ENCODE measurements around the gene SUMO2. TPM values are rescaled to one million over a fixed set of nuclear protein-coding genes. Genes with fewer than 3 reads are reported as not detected.

Gene SUMO2
- total RNA-seq, 2 experiments from 2014 or later = 286 to 628 TPM

GRCh38 chr17:75124041-75124818, 58.5 kb downstream of the SUMO2 start:
- H2AFZ ChIP-seq (ENCODE audit: low read length) = no peak overlapping the region
- BruUV-seq (replicated peaks) = no TSS peak
- DNase-seq (ENCODE audit: low spot score) = no peak

GRCh38 chr17:75118307-75118706, 64.5 kb downstream of the SUMO2 start:
- no TSS peak for BruUV-seq (replicated peaks)
- Histone ChIP-seq H3K9me2 (ENCODE audit: insufficient read depth, low read length) (no peaks in the 10 kb centered on the region), H3K36me3 (ENCODE audit: insufficient read depth, low read length) (peaks cover 8% of the 10 kb centered on the region; the same call in 1 of the 2 replicates), H3K4me3 (ENCODE audit: low read depth, low read length, poor library complexity, severe bottlenecking) (no peak overlapping the region), H3K9me3 (ENCODE audit: low read length) (no peaks in the 10 kb centered on the region), H4K20me1 (ENCODE audit: insufficient read depth, low read length) (no peaks in the 10 kb centered on the region), H3K4me2 (ENCODE audit: low read length) (no peak overlapping the region), H3K4me1 (ENCODE audit: insufficient read depth, low read length, poor library complexity, severe bottlenecking) (peaks cover 34% of the 10 kb centered on the region), H2AFZ (ENCODE audit: low read length) (no peak overlapping the region), H3K27ac (ENCODE audit: low read depth, low read length, poor library complexity, severe bottlenecking) (no peak overlapping the region), H3K79me2 (ENCODE audit: insufficient read depth, low read depth, low read length) (peaks cover 5% of the 10 kb centered on the region; the same call in 1 of the 2 replicates)
- POLR2A ChIA-PET = interaction anchor here (0.7 to 1.0 kb wide), 2 partner anchors 62 to 221 kb away, joined by 4 read pairs; no protein-coding TSS in a partner anchor
- DNase-seq (ENCODE audit: low spot score) = no peak
- CTCF ChIA-PET (ENCODE audit: unreplicated experiment) = no interaction called here
- no peak for TF ChIP-seq CTCF (conservative IDR thresholded peaks at IDR 0.05; ENCODE audit: low read length)
- no peak for TF ChIP-seq EZH2phosphoT487 (IDR thresholded peaks at IDR 0.05; ENCODE audit: borderline replicate concordance, low read depth, low read length)
- intact Hi-C loops (cut with micrococcal nuclease; ENCODE audit: unreplicated experiment) = no loop called here

More at GRCh38 chr17:75124041-75124818, 58.5 kb downstream of the SUMO2 start:
- no peaks in the 10 kb centered on the region for H3K79me2 ChIP-seq (ENCODE audit: insufficient read depth, low read depth, low read length)
- H3K4me2 ChIP-seq (ENCODE audit: low read length) = no peak overlapping the region
- TF ChIP-seq EZH2phosphoT487 (IDR thresholded peaks at IDR 0.05; ENCODE audit: borderline replicate concordance, low read depth, low read length) = no peak
- TF ChIP-seq CTCF (conservative IDR thresholded peaks at IDR 0.05; ENCODE audit: low read length) = no peak
- H3K9me2 ChIP-seq (ENCODE audit: insufficient read depth, low read length) = no peaks in the 10 kb centered on the region
- no peaks in the 10 kb centered on the region for H4K20me1 ChIP-seq (ENCODE audit: insufficient read depth, low read length)
- H3K4me1 ChIP-seq (ENCODE audit: insufficient read depth, low read length, poor library complexity, severe bottlenecking) = peaks cover 8% of the 10 kb centered on the region
- intact Hi-C loops (cut with micrococcal nuclease; ENCODE audit: unreplicated experiment) = no loop called here
- no peak overlapping the region for H3K4me3 ChIP-seq (ENCODE audit: low read depth, low read length, poor library complexity, severe bottlenecking)
- H3K27ac ChIP-seq (ENCODE audit: low read depth, low read length, poor library complexity, severe bottlenecking) = no peak overlapping the region
- no peaks in the 10 kb centered on the region for H3K9me3 ChIP-seq (ENCODE audit: low read length)
- ChIA-PET POLR2A (interaction anchor here (0.8 kb wide), 1 partner anchor 14 kb away, joined by 4 read pairs; the partner anchor contains the start of gene ARMC7), CTCF (ENCODE audit: unreplicated experiment) (interaction anchor here (1.2 kb wide), 1 partner anchor 10 kb away, joined by 3 read pairs; no protein-coding TSS in a partner anchor)
- H3K36me3 ChIP-seq (ENCODE audit: insufficient read depth, low read length) = peaks cover 9% of the 10 kb centered on the region; the same call in 1 of the 2 replicates

GRCh38 chr17:75116737-75117136, 66.0 kb downstream of the SUMO2 start:
- H3K4me3 ChIP-seq (ENCODE audit: low read depth, low read length, poor library complexity, severe bottlenecking) = no peak overlapping the region
- no peak overlapping the region for H2AFZ ChIP-seq (ENCODE audit: low read length)
- TF ChIP-seq EZH2phosphoT487 (IDR thresholded peaks at IDR 0.05; ENCODE audit: borderline replicate concordance, low read depth, low read length) (no peak), CTCF (conservative IDR thresholded peaks at IDR 0.05; ENCODE audit: low read length) (no peak)
- peaks cover 8% of the 10 kb centered on the region for H3K36me3 ChIP-seq (ENCODE audit: insufficient read depth, low read length)
- DNase-seq (ENCODE audit: low spot score) = no peak
- ChIA-PET CTCF (ENCODE audit: unreplicated experiment) (interaction anchor here (1.0 to 1.4 kb wide), 3 partner anchors 10 to 85 kb away, joined by 3 to 5 read pairs (median 4); partner anchors contain the start of gene NT5C), POLR2A (interaction anchor here (1.0 to 2.1 kb wide), 4 partner anchors 13 to 90 kb away, joined by 3 to 9 read pairs (median 4); partner anchors contain the start of gene NT5C)
- H3K4me2 ChIP-seq (ENCODE audit: low read length) = no peak overlapping the region
- no peaks in the 10 kb centered on the region for H3K9me3 ChIP-seq (ENCODE audit: low read length)
- no TSS peak for BruUV-seq (replicated peaks)
- intact Hi-C loops (cut with micrococcal nuclease; ENCODE audit: unreplicated experiment) = no loop called here
- H3K79me2 ChIP-seq (ENCODE audit: insufficient read depth, low read depth, low read length) = peaks cover 5% of the 10 kb centered on the region; the same call in 1 of the 2 replicates
- peaks cover 34% of the 10 kb centered on the region for H3K4me1 ChIP-seq (ENCODE audit: insufficient read depth, low read length, poor library complexity, severe bottlenecking)
- H3K9me2 ChIP-seq (ENCODE audit: insufficient read depth, low read length) = no peaks in the 10 kb centered on the region
- H3K27ac ChIP-seq (ENCODE audit: low read depth, low read length, poor library complexity, severe bottlenecking) = no peak overlapping the region
- H4K20me1 ChIP-seq (ENCODE audit: insufficient read depth, low read length) = no peaks in the 10 kb centered on the region

Data from OCI-LY7 (cell line).